ENCODE measurements around the gene JAK2. TPM values are rescaled to one million over a fixed set of nuclear protein-coding genes. Genes with fewer than 3 reads are reported as not detected.

Gene JAK2
- polyA plus RNA-seq, 2 of the 4 experiments (the other 2 are of a cell fraction): 2.9 to 7.7 TPM

- no peak for TF ChIP-seq KDM1A (IDR thresholded peaks at IDR 0.05; ENCODE audit: low read depth)
- TF ChIP-seq SMC3 (IDR thresholded peaks at IDR 0.05): no peak
- no peak for TF ChIP-seq NPAS2 (CRISPR knock-in tag; IDR thresholded peaks at IDR 0.05; ENCODE audit: borderline replicate concordance)
Observed at GRCh38 chr9:4986783-4987182, 1.7 kb downstream of the JAK2 start (continued).

- Histone ChIP-seq H3K4me2 (no peak overlapping the region), H3K4me3 (no peak overlapping the region), H3K27ac (no peak overlapping the region), H3K4me1 (peaks cover 17% of the 10 kb centered on the region), H3K9me3 (no peaks in the 10 kb centered on the region)
- ATAC-seq (no peak), DNase-seq (ENCODE audit: low read depth in 1 of 2, low spot score in 1 of 2) (peak; percentile 43 to 73), FAIRE-seq (peak; percentile 28)
- POLR2A ChIA-PET: no interaction called here
- TF ChIP-seq, protein P1, sequence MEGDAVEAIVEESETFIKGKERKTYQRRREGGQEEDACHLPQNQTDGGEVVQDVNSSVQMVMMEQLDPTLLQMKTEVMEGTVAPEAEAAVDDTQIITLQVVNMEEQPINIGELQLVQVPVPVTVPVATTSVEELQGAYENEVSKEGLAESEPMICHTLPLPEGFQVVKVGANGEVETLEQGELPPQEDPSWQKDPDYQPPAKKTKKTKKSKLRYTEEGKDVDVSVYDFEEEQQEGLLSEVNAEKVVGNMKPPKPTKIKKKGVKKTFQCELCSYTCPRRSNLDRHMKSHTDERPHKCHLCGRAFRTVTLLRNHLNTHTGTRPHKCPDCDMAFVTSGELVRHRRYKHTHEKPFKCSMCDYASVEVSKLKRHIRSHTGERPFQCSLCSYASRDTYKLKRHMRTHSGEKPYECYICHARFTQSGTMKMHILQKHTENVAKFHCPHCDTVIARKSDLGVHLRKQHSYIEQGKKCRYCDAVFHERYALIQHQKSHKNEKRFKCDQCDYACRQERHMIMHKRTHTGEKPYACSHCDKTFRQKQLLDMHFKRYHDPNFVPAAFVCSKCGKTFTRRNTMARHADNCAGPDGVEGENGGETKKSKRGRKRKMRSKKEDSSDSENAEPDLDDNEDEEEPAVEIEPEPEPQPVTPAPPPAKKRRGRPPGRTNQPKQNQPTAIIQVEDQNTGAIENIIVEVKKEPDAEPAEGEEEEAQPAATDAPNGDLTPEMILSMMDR (IDR thresholded peaks at IDR 0.05): peak; percentile 91
- TF ChIP-seq, protein P2, sequence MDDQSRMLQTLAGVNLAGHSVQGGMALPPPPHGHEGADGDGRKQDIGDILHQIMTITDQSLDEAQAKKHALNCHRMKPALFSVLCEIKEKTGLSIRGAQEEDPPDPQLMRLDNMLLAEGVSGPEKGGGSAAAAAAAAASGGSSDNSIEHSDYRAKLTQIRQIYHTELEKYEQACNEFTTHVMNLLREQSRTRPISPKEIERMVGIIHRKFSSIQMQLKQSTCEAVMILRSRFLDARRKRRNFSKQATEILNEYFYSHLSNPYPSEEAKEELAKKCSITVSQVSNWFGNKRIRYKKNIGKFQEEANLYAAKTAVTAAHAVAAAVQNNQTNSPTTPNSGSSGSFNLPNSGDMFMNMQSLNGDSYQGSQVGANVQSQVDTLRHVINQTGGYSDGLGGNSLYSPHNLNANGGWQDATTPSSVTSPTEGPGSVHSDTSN (IDR thresholded peaks at IDR 0.05): no peak
- TF ChIP-seq RAD21 (conservative IDR thresholded peaks at IDR 0.05 in 1 of 2, IDR thresholded peaks at IDR 0.05 in 1 of 2) (peak; percentile 73 to 74), NR3C1 (IDR thresholded peaks at IDR 0.05) (no peak), SMC3 (IDR thresholded peaks at IDR 0.05) (peak; percentile 85), NFE2L2 (conservative IDR thresholded peaks at IDR 0.05; ENCODE audit: low read length) (no peak), GATA3 (IDR thresholded peaks at IDR 0.05; ENCODE audit: borderline replicate concordance) (no peak)
- WGBS (ENCODE audit: missing lambda C conversion rate): 59% methylated on average over 2 of the region's 2 CpGs
- CTCF ChIA-PET: interaction anchor here (0.6 to 7.0 kb wide), 49 partner anchors 9 to 622 kb away, joined by 3 to 135 read pairs (median 4); partner anchors contain the start of gene AK3
Observed at GRCh38 chr9:4987961-4988421, 2.9 kb downstream of the JAK2 start.

GRCh38 chr9:4992872-4993271, 7.8 kb downstream of the JAK2 start:
- no peak for TF ChIP-seq KDM1A (IDR thresholded peaks at IDR 0.05; ENCODE audit: low read depth)
- TF ChIP-seq HOXA7 (CRISPR knock-in tag; IDR thresholded peaks at IDR 0.05): no peak
- no peak for TF ChIP-seq HOXB13 (CRISPR knock-in tag; IDR thresholded peaks at IDR 0.05; ENCODE audit: low read depth)
- no peak for TF ChIP-seq EP300 (IDR thresholded peaks at IDR 0.05)
- TF ChIP-seq HEYL (CRISPR knock-in tag; IDR thresholded peaks at IDR 0.05): no peak
- no peak for TF ChIP-seq TP53 (CRISPR knock-in tag; IDR thresholded peaks at IDR 0.05)
- no peak for TF ChIP-seq SMC3 (IDR thresholded peaks at IDR 0.05)
- TF ChIP-seq CHD4 (IDR thresholded peaks at IDR 0.05; ENCODE audit: borderline replicate concordance): no peak
- no peak for TF ChIP-seq NPAS2 (CRISPR knock-in tag; IDR thresholded peaks at IDR 0.05; ENCODE audit: borderline replicate concordance)
- TF ChIP-seq NFE2L2 (conservative IDR thresholded peaks at IDR 0.05; ENCODE audit: low read length): no peak
- TF ChIP-seq ZFP36 (IDR thresholded peaks at IDR 0.05; ENCODE audit: borderline replicate concordance, partially characterized antibody): no peak
- no peak for TF ChIP-seq KDM5A (IDR thresholded peaks at IDR 0.05)
- TF ChIP-seq ZSCAN20 (CRISPR knock-in tag; IDR thresholded peaks at IDR 0.05): no peak
- Histone ChIP-seq H3K9me3 (no peaks in the 10 kb centered on the region), H3K4me3 (no peak overlapping the region), H3K4me2 (no peak overlapping the region), H3K27ac (no peak overlapping the region), H3K4me1 (no peaks in the 10 kb centered on the region)
- no peak for FAIRE-seq
- POLR2A ChIA-PET: interaction anchor here (0.6 kb wide), 1 partner anchor 8 kb away, joined by 3 read pairs; the partner anchor contains the start of gene JAK2
- CTCF ChIA-PET: interaction anchor here (0.7 to 2.1 kb wide), 2 partner anchors 230 to 233 kb away, joined by 3 to 7 read pairs; no protein-coding TSS in a partner anchor
- no peak for DNase-seq (ENCODE audit: low read depth in 1 of 2, low spot score in 1 of 2)
- no peak for ATAC-seq
- WGBS (ENCODE audit: missing lambda C conversion rate): 86% methylated on average over 1 of the region's 1 CpG

Measured in A549 (cell line).